ENCODE measurements around the gene B4GALT1. TPM values are rescaled to one million over a fixed set of nuclear protein-coding genes. Genes with fewer than 3 reads are reported as not detected.
A peak's percentile ranks its signal among the peaks of the same experiment; 100 is the strongest.

B4GALT1 gene
- total and polyA plus RNA-seq, 2 experiments from 2014 or later: 74.3 to 140 TPM

DNA sequence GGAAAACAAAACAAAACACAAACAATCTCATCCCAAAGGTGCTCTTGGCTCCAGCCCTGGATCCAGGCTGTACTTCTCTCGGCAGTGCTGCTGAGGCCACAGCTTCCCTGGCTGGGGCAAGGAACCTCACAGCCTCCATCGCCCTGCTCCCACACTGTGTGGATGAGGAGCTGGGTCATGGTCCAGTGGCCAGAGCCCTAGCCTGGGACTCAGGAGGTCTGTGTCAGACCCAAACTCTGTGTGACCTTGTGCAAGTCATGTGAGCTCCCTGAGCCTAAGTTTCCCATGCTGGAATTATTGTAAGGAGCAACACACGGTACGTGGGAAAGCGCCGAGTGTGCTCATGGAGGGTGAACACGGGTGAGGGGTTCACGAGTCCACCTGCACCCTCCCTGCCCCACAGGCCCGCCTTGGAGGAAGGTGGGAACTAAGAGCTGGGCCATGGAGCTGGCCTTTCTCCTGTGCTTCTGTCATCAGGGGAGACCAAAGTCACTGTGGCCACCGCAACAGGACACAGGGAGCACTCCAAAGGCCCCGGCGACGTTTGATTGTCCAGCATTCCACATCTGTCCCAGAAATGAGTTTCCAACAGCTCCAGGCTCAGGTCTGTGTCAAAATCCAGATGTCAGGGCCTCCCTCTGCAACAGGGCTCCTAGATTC is 64.5 kb downstream of the B4GALT1 start:
- 95 to 96% methylated on average over 13 of the region's 13 CpGs for WGBS, 2 experiments (ENCODE audit: low coverage in 1 of 2, low lambda C conversion rate in 2 of 2, missing lambda C conversion rate in 2 of 2)
- peaks cover 53% of the 10 kb centered on the region for H3F3A ChIP-seq (ENCODE audit: insufficient read depth)
- no peaks in the 10 kb centered on the region for H3K9me3 ChIP-seq (ENCODE audit: low read depth)
- no peaks in the 10 kb centered on the region for H3K36me3 ChIP-seq (ENCODE audit: low read depth)
- H2AFZ ChIP-seq: no peak overlapping the region
- H3K27me3 ChIP-seq (replicated peaks; ENCODE audit: insufficient read depth): no peaks in the 10 kb centered on the region
- TF ChIP-seq EZH2 (IDR thresholded peaks at IDR 0.05; ENCODE audit: insufficient read depth, poor library complexity, severe bottlenecking) (no peak), EZH2phosphoT487 (IDR thresholded peaks at IDR 0.05; ENCODE audit: insufficient read depth, low read depth) (no peak)
- no peaks in the 10 kb centered on the region for H3K79me2 ChIP-seq (ENCODE audit: insufficient read depth)
- no peak for DNase-seq
- no peak overlapping the region for H3K4me3 ChIP-seq
- no peaks in the 10 kb centered on the region for H4K20me1 ChIP-seq (ENCODE audit: insufficient read depth)
- H3K27ac ChIP-seq: peak overlapping the region; percentile 83
- H3K9me2 ChIP-seq (ENCODE audit: insufficient read depth): no peaks in the 10 kb centered on the region
- peaks cover 44% of the 10 kb centered on the region for H3K4me1 ChIP-seq (ENCODE audit: insufficient read depth)
- in situ Hi-C loops (cut with MboI): no loop called here
- H3K9ac ChIP-seq: peak overlapping the region; percentile 7; the same call in 1 of the 2 replicates
- H3K4me2 ChIP-seq (ENCODE audit: unreplicated experiment): no peak overlapping the region

DNA sequence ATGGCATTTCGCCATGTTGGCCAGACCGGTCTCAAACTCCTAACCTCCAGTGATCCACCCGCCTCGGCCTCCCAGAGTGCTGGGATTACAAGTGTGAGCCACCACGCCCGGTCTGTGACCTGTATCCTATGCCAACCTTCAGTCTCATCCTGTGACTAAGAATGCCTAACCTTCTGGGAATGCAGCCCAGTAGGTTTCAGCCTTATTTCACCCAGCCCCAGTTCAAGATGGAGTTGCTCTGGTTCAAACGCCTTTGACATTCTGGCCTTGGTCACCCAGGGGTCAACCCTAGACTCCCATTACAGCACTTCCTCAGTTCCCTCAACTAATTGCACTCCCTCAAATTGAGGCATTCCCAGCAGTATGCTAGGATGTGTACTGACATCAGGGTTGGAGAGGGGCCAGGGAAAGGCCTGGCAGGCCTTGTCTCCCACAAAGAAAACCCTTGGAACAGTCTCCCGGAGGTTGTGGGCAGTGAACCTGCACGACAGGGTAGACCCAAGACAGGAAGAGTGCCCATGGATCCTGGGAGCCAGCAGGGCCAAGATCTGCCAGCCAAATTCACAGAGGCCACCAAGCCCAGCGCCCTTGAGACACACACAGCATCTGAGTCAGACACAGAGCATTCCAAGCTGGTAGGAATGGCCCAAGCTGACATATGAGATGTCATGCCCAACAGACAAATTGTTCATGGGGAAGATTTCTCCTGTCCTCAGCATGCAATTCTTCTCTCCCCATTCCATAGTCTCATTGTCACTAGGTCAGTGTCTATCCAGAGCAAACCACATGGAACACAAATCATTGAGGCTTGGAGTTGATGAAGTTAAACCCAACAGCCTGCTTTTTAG is 65.8 kb downstream of the B4GALT1 start:
- H2AFZ ChIP-seq: no peak overlapping the region
- H3K9ac ChIP-seq: peak overlapping the region; percentile 7
- H4K20me1 ChIP-seq (ENCODE audit: insufficient read depth): no peaks in the 10 kb centered on the region
- peak overlapping the region; percentile 83 for H3K27ac ChIP-seq
- no peaks in the 10 kb centered on the region for H3K9me2 ChIP-seq (ENCODE audit: insufficient read depth)
- peaks cover 48% of the 10 kb centered on the region for H3F3A ChIP-seq (ENCODE audit: insufficient read depth)
- in situ Hi-C loops (cut with MboI): no loop called here
- DNase-seq: peak; percentile 93
- peaks cover 30% of the 10 kb centered on the region for H3K4me1 ChIP-seq (ENCODE audit: insufficient read depth)
- H3K4me2 ChIP-seq (ENCODE audit: unreplicated experiment): no peak overlapping the region
- no peaks in the 10 kb centered on the region for H3K9me3 ChIP-seq (ENCODE audit: low read depth)
- H3K27me3 ChIP-seq (replicated peaks; ENCODE audit: insufficient read depth): no peaks in the 10 kb centered on the region
- no peaks in the 10 kb centered on the region for H3K79me2 ChIP-seq (ENCODE audit: insufficient read depth)
- TF ChIP-seq EZH2 (IDR thresholded peaks at IDR 0.05; ENCODE audit: insufficient read depth, poor library complexity, severe bottlenecking) (no peak), EZH2phosphoT487 (IDR thresholded peaks at IDR 0.05; ENCODE audit: insufficient read depth, low read depth) (peak; percentile 49; the same call in 1 of the 2 replicates)
- 16 to 28% methylated on average over 10 of the region's 10 CpGs for whole genome bisulfite sequencing, 2 experiments (ENCODE audit: low coverage in 1 of 2, low lambda C conversion rate in 2 of 2, missing lambda C conversion rate in 2 of 2)
- H3K4me3 ChIP-seq: no peak overlapping the region
- no peaks in the 10 kb centered on the region for H3K36me3 ChIP-seq (ENCODE audit: low read depth)

DNA sequence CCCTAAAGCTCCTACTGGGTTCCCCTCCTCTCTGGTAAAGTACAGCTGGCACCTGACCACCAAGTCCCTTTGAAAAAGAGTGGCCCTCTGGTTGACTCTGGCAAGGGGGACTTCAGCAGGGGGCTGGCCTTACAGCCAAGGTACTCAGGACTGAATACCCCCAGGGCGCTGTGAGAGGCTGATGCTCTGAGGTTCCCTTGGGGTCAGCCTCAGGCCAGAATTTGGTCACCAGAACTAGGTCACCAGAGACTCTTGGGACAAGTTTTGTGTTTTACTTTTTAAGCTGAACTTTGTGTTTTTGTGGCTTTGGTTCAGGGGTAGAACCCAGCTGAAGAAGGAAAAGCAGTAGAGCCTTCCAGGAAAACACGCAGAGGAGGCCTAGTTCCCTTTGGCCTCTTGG is 67.4 kb downstream of the B4GALT1 start:
- no peak overlapping the region for H3K27ac ChIP-seq
- no peak overlapping the region for H3K4me3 ChIP-seq
- in situ Hi-C loops (cut with MboI): loop anchor here (25.0 kb wide), 1 partner anchor 363 kb away; the partner anchor contains the start of gene NOL6
- H4K20me1 ChIP-seq (ENCODE audit: insufficient read depth): no peaks in the 10 kb centered on the region
- H3K27me3 ChIP-seq (replicated peaks; ENCODE audit: insufficient read depth): no peaks in the 10 kb centered on the region
- WGBS, 2 experiments (ENCODE audit: low coverage in 1 of 2, low lambda C conversion rate in 2 of 2, missing lambda C conversion rate in 2 of 2): 98 to 100% methylated on average over 2 of the region's 2 CpGs
- H3K9me2 ChIP-seq (ENCODE audit: insufficient read depth): no peaks in the 10 kb centered on the region
- H3K36me3 ChIP-seq (ENCODE audit: low read depth): no peaks in the 10 kb centered on the region
- peaks cover 20% of the 10 kb centered on the region for H3K4me1 ChIP-seq (ENCODE audit: insufficient read depth)
- no peaks in the 10 kb centered on the region for H3K9me3 ChIP-seq (ENCODE audit: low read depth)
- H2AFZ ChIP-seq: no peak overlapping the region
- TF ChIP-seq EZH2 (IDR thresholded peaks at IDR 0.05; ENCODE audit: insufficient read depth, poor library complexity, severe bottlenecking): no peak
- no peak overlapping the region for H3K9ac ChIP-seq
- H3K79me2 ChIP-seq (ENCODE audit: insufficient read depth): no peaks in the 10 kb centered on the region
- H3F3A ChIP-seq (ENCODE audit: insufficient read depth): peaks cover 43% of the 10 kb centered on the region
- no peak for DNase-seq
- H3K4me2 ChIP-seq (ENCODE audit: unreplicated experiment): no peak overlapping the region

DNA sequence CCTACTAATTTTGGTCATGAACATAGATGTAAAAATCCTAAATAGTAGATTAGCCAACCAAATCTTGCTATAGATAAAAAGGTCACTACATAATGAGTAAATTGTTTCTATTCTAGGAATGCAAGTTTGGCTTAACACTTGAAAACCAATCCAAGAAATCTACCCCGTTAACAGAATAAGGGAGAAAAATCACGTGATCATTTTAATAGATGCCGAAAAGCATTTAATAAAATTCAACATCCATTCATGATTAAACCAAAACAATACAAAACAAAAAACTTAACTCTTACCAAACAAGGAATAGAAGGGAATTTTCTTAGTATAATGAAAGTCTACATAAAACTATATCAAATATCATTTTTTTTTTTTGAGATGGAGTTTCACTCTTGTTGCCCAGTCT is 69.9 kb downstream of the B4GALT1 start:
- no peak for DNase-seq
- Histone ChIP-seq H3K9me3 (ENCODE audit: low read depth) (no peaks in the 10 kb centered on the region), H3K4me3 (no peak overlapping the region), H2AFZ (no peak overlapping the region), H3K4me2 (ENCODE audit: unreplicated experiment) (no peak overlapping the region), H3K36me3 (ENCODE audit: low read depth) (no peaks in the 10 kb centered on the region), H3K27me3 (replicated peaks; ENCODE audit: insufficient read depth) (no peaks in the 10 kb centered on the region), H3K4me1 (ENCODE audit: insufficient read depth) (peaks cover 11% of the 10 kb centered on the region), H3K9ac (no peak overlapping the region), H3F3A (ENCODE audit: insufficient read depth) (peaks cover 24% of the 10 kb centered on the region), H4K20me1 (ENCODE audit: insufficient read depth) (no peaks in the 10 kb centered on the region), H3K9me2 (ENCODE audit: insufficient read depth) (no peaks in the 10 kb centered on the region), H3K79me2 (ENCODE audit: insufficient read depth) (no peaks in the 10 kb centered on the region), H3K27ac (no peak overlapping the region)
- WGBS, 2 experiments (ENCODE audit: low coverage in 1 of 2, low lambda C conversion rate in 2 of 2, missing lambda C conversion rate in 2 of 2): 24 to 30% methylated on average over 3 of the region's 3 CpGs
- in situ Hi-C loops (cut with MboI): loop anchor here (25.0 kb wide), 1 partner anchor 365 kb away; the partner anchor contains the start of gene NOL6
- TF ChIP-seq EZH2 (IDR thresholded peaks at IDR 0.05; ENCODE audit: insufficient read depth, poor library complexity, severe bottlenecking): no peak
- no peak for TF ChIP-seq EZH2phosphoT487 (IDR thresholded peaks at IDR 0.05; ENCODE audit: insufficient read depth, low read depth)
